OCI-LY1 (cell line): ENCODE measurements around the gene TIMM21.

Experiments
- H2AFZ ChIP-seq: fragments of 200-600 bp; sonication (generic), shearing (Covaris generic); 2 replicates; pipeline ENCODE4 v1.6.0; 2014; ENCODE audit warnings: antibody characterized with exemption, mild to moderate bottlenecking, low read length
- H3F3A ChIP-seq: fragments of 200-600 bp; sonication (generic), shearing (Covaris generic); 2 replicates; pipeline ENCODE4 v1.6.0; 2014; ENCODE audit warnings: mild to moderate bottlenecking, antibody characterized with exemption, low read length, moderate library complexity; ENCODE audit not compliant: insufficient read depth
- H3K27ac ChIP-seq: fragments of 200-600 bp; sonication (generic); 2 replicates; pipeline ENCODE4 v1.5.1; 2014; ENCODE audit warnings: low read length, mixed run types, mild to moderate bottlenecking, low read depth; ENCODE audit not compliant: poor library complexity, severe bottlenecking
- H3K27me3 ChIP-seq: fragments of 200-600 bp; sonication (generic); 2 replicates; pipeline ENCODE4 v1.6.0; 2014; ENCODE audit warnings: antibody characterized with exemption, mild to moderate bottlenecking, low read length, moderate library complexity; ENCODE audit not compliant: insufficient read depth
- H3K36me3 ChIP-seq: fragments of 200-600 bp; sonication (generic); 2 replicates; pipeline ENCODE4 v1.6.1; 2014; ENCODE audit warnings: mild to moderate bottlenecking, antibody characterized with exemption, low read length, moderate library complexity, mixed read lengths; ENCODE audit not compliant: insufficient read depth
- H3K4me1 ChIP-seq: fragments of 200-600 bp; sonication (generic); 2 replicates; pipeline ENCODE4 v1.5.1; 2014; ENCODE audit warnings: mild to moderate bottlenecking, low read length, moderate library complexity; ENCODE audit not compliant: insufficient read depth, severe bottlenecking
- H3K4me2 ChIP-seq: fragments of 200-600 bp; sonication (generic), shearing (Covaris generic); 2 replicates; pipeline ENCODE4 v1.6.1; 2014; ENCODE audit warnings: low read length
- H3K4me3 ChIP-seq: fragments of 200-600 bp; sonication (generic); 2 replicates; pipeline ENCODE4 v1.5.1; 2014; ENCODE audit warnings: low read length, low read depth, mild to moderate bottlenecking, mixed read lengths; ENCODE audit not compliant: poor library complexity, severe bottlenecking
- H3K79me2 ChIP-seq: fragments of 200-600 bp; shearing (Covaris generic); 2 replicates; pipeline ENCODE4 v1.6.1; 2016; ENCODE audit warnings: mixed run types, low read length, mixed read lengths; ENCODE audit not compliant: insufficient read depth
- H3K9ac ChIP-seq: fragments of 200-600 bp; sonication (generic), shearing (Covaris generic); 2 replicates; pipeline ENCODE4 v1.6.1; 2014; ENCODE audit warnings: mild to moderate bottlenecking, low read length, mixed read lengths
- H3K9me2 ChIP-seq: fragments of 200-600 bp; sonication (generic), shearing (Covaris generic); 2 replicates; pipeline ENCODE4 v1.6.1; 2014; ENCODE audit warnings: low read depth, mild to moderate bottlenecking, low read length, mixed read lengths
- H3K9me3 ChIP-seq: fragments of 200-600 bp; shearing (Covaris generic); 2 replicates; pipeline ENCODE4 v1.6.1; 2014; ENCODE audit warnings: low read length, mixed read lengths
- H4K20me1 ChIP-seq: fragments of 200-600 bp; sonication (generic), shearing (Covaris generic); 2 replicates; pipeline ENCODE4 v1.6.0; 2016; ENCODE audit warnings: mild to moderate bottlenecking, low read length; ENCODE audit not compliant: insufficient read depth
- CTCF ChIP-seq: fragments of 200-600 bp; sonication (generic), shearing (Covaris generic); IDR thresholded peaks from 2 replicates; pipeline ENCODE4 v1.5.1; 2017; ENCODE audit warnings: mild to moderate bottlenecking, antibody characterized with exemption, low read length, moderate library complexity, mixed read lengths
- EZH2 ChIP-seq: fragments of 200-600 bp; sonication (generic), shearing (Covaris generic); IDR thresholded peaks from 2 replicates; pipeline ENCODE4 v1.8.0; 2017; ENCODE audit warnings: borderline replicate concordance, mixed run types, mild to moderate bottlenecking, antibody characterized with exemption, low read length, moderate library complexity, mixed read lengths

Gene TIMM21

GRCh38 chr18:74172697-74173433, 24.5 kb downstream of the TIMM21 start:
- H3K4me2 ChIP-seq = peak overlapping the region; percentile 28; the same call in 1 of the 2 replicates
- no peaks in the 10 kb centered on the region for H3K4me1 ChIP-seq
- H3K36me3 ChIP-seq = no peaks in the 10 kb centered on the region
- TF ChIP-seq EZH2 (no peak), CTCF (no peak)
- H3K9ac ChIP-seq = no peak overlapping the region
- H3F3A ChIP-seq = no peaks in the 10 kb centered on the region
- no peaks in the 10 kb centered on the region for H3K9me3 ChIP-seq
- H2AFZ ChIP-seq = no peak overlapping the region
- no peaks in the 10 kb centered on the region for H3K9me2 ChIP-seq
- H3K27me3 ChIP-seq = no peaks in the 10 kb centered on the region; the same call in 1 of the 2 replicates
- no peak overlapping the region for H3K4me3 ChIP-seq
- no peaks in the 10 kb centered on the region for H4K20me1 ChIP-seq
- H3K79me2 ChIP-seq = no peaks in the 10 kb centered on the region
- H3K27ac ChIP-seq = no peak overlapping the region

- Histone ChIP-seq H3K27me3 (peaks cover 3% of the 10 kb centered on the region), H3K4me1 (no peaks in the 10 kb centered on the region), H3K9me2 (no peaks in the 10 kb centered on the region), H3K36me3 (no peaks in the 10 kb centered on the region), H3F3A (no peaks in the 10 kb centered on the region), H3K4me2 (no peak overlapping the region), H2AFZ (no peak overlapping the region), H3K4me3 (no peak overlapping the region), H3K9me3 (no peaks in the 10 kb centered on the region), H3K79me2 (no peaks in the 10 kb centered on the region), H3K9ac (no peak overlapping the region), H3K27ac (no peak overlapping the region), H4K20me1 (no peaks in the 10 kb centered on the region)
- TF ChIP-seq CTCF (no peak), EZH2 (no peak)
Measured at GRCh38 chr18:74173434-74173750, 25.1 kb downstream of the TIMM21 start.

- H4K20me1 ChIP-seq = no peaks in the 10 kb centered on the region
- TF ChIP-seq EZH2 = no peak
- no peak for TF ChIP-seq CTCF
- no peaks in the 10 kb centered on the region for H3K4me1 ChIP-seq
- H3K4me3 ChIP-seq = no peak overlapping the region
- no peak overlapping the region for H3K9ac ChIP-seq
- no peaks in the 10 kb centered on the region for H3K9me3 ChIP-seq
- no peaks in the 10 kb centered on the region for H3K79me2 ChIP-seq
- no peaks in the 10 kb centered on the region for H3K9me2 ChIP-seq
- peaks cover 8% of the 10 kb centered on the region for H3K27me3 ChIP-seq
- no peak overlapping the region for H3K4me2 ChIP-seq
- H2AFZ ChIP-seq = no peak overlapping the region
- H3K27ac ChIP-seq = no peak overlapping the region
- no peaks in the 10 kb centered on the region for H3K36me3 ChIP-seq
- no peaks in the 10 kb centered on the region for H3F3A ChIP-seq
Measured at GRCh38 chr18:74175658-74176057, 27.3 kb downstream of the TIMM21 start.
